Adrenal gland (tissue), 12 donors: ENCODE results near the gene MYO1E. TPM values are rescaled to one million over a fixed set of nuclear protein-coding genes. Genes with fewer than 3 reads are reported as not detected.

Source experiments
- DNase-seq, 7 donors: peaks; one replicate each; pipeline ENCODE4 v3.0.0-alpha.2; 2019 to 2020
- H3K27ac ChIP-seq, 5 donors: fragments of 200-600 bp; sonication (generic) in 4 of 5; 1 replicate in 3 of 5; 2 replicates in 2 of 5; pipeline versions ENCODE4 v1.5.1 to v1.8.0; 2016 to 2020; ENCODE audit warnings: mild to moderate bottlenecking in 1 of 5
- H3K27me3 ChIP-seq: fragments of 200-600 bp; 2 replicates; pipeline ENCODE4 v1.8.0; 2021
- H3K36me3 ChIP-seq, 2 donors: fragments of 200-600 bp; replicated peaks in 1 of 2; 1 replicate in 1 of 2; 2 replicates in 1 of 2; pipeline versions ENCODE4 v1.5.1 to v1.8.0; 2018 to 2022
- H3K4me1 ChIP-seq, 2 donors: fragments of 200-600 bp; replicated peaks in 1 of 2; 1 replicate in 1 of 2; 2 replicates in 1 of 2; pipeline versions ENCODE4 v1.5.1 to v1.8.0; 2018 to 2021
- H3K4me3 ChIP-seq, 4 donors: fragments of 200-600 bp; sonication (generic) in 3 of 4; one replicate each; pipeline ENCODE4 v1.5.1; 2016 to 2018
- H3K9me3 ChIP-seq, 3 donors: fragments of 200-600 bp; sonication (generic) in 1 of 3; replicated peaks in 1 of 3; 1 replicate in 2 of 3; 2 replicates in 1 of 3; pipeline versions ENCODE4 v1.5.1 to v1.8.0; 2016 to 2021
- POLR2A ChIP-seq, 2 donors: fragments of 450-650 bp; IDR thresholded peaks; one replicate each; pipeline ENCODE4 v1.6.1; 2017; ENCODE audit warnings: antibody characterized with exemption in 2 of 2, mild to moderate bottlenecking in 2 of 2, moderate library complexity in 1 of 2
- WGBS, 4 donors: extraction: QIAGEN DNeasy Blood & Tissue Kit in 2 of 4; methylation state at CpG; one replicate each; pipeline versions ENCODE4 v1.1.5 to v1.1.7; 2013 to 2017; 5-methylcytosine and 5-hydroxymethylcytosine counted together
- intact Hi-C, 2 donors: fragments of 100-400 bp; cut with DNase I; formaldehyde crosslinking; loops; one replicate each; pipeline versions ENCODE4 v1.14.1 to v1.15.0; 2022 to 2023
- polyA plus RNA-seq, 3 donors: library from polyadenylated mRNA; stranded (reverse); fragments of 200-250 nt in 2 of 3; fragments of 350-450 nt in 1 of 3; fragmentation: Illumina TruSeq in 1 of 3; extraction: RNeasy Lipid Tissue Mini Kit (QIAGEN cat#74804) in 1 of 3; gene quantifications; one replicate each; pipeline ENCODE4 v1.2.3, GENCODE V29; 2013 to 2014
- total RNA-seq, 9 donors: library from RNA; depleted of rRNA in 4 of 9; stranded (reverse); fragments of >200 nt in 4 of 9; fragments of 120-200 nt in 1 of 9; fragmentation: NEBNext Ultra II Directional in 1 of 9; extraction: Animal tissue kit (Norgen Biotek cat#: 25700) in 1 of 9; gene quantifications; one replicate each; pipeline versions ENCODE4 v1.1.0 to v1.2.4, GENCODE V29; 2013 to 2023
- TF ChIP-seq, protein P1 (sequence below), 6 experiments: fragments of 450-650 bp in 4 of 6; fragments of 200-600 bp in 2 of 6; sonication (generic) in 1 of 6; IDR thresholded peaks; 1 replicate in 5 of 6; 2 replicates in 1 of 6; pipeline versions ENCODE4 v1.5.1 to v1.8.0; 2016 to 2021; ENCODE audit warnings: antibody characterized with exemption in 6 of 6, mild to moderate bottlenecking in 2 of 6, moderate library complexity in 1 of 6
- donor health status: healthy with polysubstance abuse.
- donor health status: Bipolar disorder and iron deficiency.
- donor health status: DM: yes; HTN: yes; CAD: no.
- donor health status: DM: no; HTN: no; CAD: no.
- donor health status: DM: no; HTN: no; CAD: no.
- donor health status: DM: yes; HTN: yes; CAD: no.

Gene MYO1E
- total and polyA plus RNA-seq, 12 donors = 11.9 to 50.8 (median 26.0) TPM

DNA sequence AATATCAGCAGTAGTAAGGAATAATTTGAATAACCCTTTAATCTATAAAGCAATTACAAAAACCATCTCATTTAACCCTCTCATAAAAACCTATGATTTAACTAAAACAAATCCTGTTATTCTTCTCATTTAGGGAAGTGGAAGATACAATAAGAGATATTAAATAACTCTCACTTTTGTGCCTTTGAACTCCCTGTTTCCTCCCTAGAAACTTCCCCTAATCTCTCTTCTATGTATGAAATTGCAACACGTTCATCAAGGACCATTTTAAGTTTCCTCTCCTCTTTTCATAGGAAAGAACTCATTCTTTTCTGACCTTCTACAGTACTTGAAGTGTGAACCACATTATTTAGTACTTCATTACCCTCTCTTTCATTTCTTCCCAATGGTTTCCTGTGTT lies 46.5 kb upstream of the MYO1E start:
- 64 to 69% (median 67%) methylated on average over 1 of the region's 1 CpG for WGBS, 4 donors

DNA sequence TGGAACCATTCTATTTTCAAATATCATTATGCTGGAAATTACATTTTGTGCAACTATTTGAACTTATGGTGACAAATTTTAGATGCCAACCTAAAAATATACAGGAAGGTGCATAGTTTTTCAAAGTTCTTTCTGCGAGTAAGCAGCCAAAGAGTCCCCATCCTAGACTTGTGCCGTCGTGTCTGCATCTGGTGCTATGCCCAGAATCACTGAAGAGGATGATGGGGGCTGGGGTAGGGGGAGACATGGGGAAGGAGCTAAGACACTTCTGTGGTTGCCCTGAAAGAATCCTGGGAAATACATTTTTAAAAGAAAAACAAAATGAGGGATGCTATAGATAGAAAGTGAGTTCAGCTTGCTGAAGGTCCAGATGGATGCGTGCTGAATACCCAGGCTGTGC lies 44.1 kb upstream of the MYO1E start:
- H3K27ac ChIP-seq = no peak overlapping the region
- no peak for DNase-seq
- intact Hi-C loops = no loop called here
- no peaks in the 10 kb centered on the region for H3K9me3 ChIP-seq
- WGBS, 4 donors = 61 to 76% (median 69%) methylated on average over 4 of the region's 4 CpGs
- no peak for TF ChIP-seq POLR2A (IDR thresholded peaks at IDR 0.05)
- TF ChIP-seq, protein P1, sequence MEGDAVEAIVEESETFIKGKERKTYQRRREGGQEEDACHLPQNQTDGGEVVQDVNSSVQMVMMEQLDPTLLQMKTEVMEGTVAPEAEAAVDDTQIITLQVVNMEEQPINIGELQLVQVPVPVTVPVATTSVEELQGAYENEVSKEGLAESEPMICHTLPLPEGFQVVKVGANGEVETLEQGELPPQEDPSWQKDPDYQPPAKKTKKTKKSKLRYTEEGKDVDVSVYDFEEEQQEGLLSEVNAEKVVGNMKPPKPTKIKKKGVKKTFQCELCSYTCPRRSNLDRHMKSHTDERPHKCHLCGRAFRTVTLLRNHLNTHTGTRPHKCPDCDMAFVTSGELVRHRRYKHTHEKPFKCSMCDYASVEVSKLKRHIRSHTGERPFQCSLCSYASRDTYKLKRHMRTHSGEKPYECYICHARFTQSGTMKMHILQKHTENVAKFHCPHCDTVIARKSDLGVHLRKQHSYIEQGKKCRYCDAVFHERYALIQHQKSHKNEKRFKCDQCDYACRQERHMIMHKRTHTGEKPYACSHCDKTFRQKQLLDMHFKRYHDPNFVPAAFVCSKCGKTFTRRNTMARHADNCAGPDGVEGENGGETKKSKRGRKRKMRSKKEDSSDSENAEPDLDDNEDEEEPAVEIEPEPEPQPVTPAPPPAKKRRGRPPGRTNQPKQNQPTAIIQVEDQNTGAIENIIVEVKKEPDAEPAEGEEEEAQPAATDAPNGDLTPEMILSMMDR (IDR thresholded peaks at IDR 0.05) = no peak
- no peak overlapping the region for H3K4me3 ChIP-seq
- H3K36me3 ChIP-seq = no peaks in the 10 kb centered on the region
- H3K4me1 ChIP-seq = no peaks in the 10 kb centered on the region
- H3K27me3 ChIP-seq = peaks cover 14% of the 10 kb centered on the region

More for the DNA sequence above, 46.5 kb upstream of the MYO1E start:
- Histone ChIP-seq H3K36me3 (no peaks in the 10 kb centered on the region), H3K27ac (no peak overlapping the region), H3K4me1 (no peaks in the 10 kb centered on the region), H3K4me3 (no peak overlapping the region), H3K27me3 (peaks cover 14% of the 10 kb centered on the region), H3K9me3 (no peaks in the 10 kb centered on the region)
- intact Hi-C loops = no loop called here
- TF ChIP-seq POLR2A (IDR thresholded peaks at IDR 0.05) = no peak
- TF ChIP-seq, protein P1 (IDR thresholded peaks at IDR 0.05) = no peak
- DNase-seq = no peak

DNA sequence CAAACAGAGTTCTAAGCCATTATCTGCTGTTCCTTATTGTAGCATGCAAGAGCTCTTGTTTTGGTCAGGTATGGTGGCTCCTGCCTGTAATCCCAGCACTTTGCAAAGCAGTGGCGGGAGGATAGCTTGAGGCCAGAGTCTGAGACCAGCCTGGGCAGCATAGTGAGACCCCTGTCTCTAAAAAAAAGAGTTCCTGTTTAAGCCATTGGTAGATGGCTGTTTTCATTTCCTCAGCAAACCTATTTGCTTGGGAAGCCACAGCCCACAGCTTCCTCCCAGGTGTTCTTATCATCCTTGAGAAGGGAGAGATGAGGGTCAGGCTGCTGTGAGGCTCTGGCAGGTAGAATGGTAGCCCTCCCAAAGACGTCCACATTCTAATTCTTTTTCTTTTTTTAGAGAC lies 40.9 kb upstream of the MYO1E start:
- intact Hi-C loops = no loop called here
- H3K9me3 ChIP-seq = no peaks in the 10 kb centered on the region
- WGBS, 4 donors = 54 to 60% (median 58%) methylated on average over 2 of the region's 2 CpGs
- DNase-seq = no peak
- no peak overlapping the region for H3K27ac ChIP-seq
- no peaks in the 10 kb centered on the region for H3K4me1 ChIP-seq
- H3K27me3 ChIP-seq = peaks cover 13% of the 10 kb centered on the region
- no peak overlapping the region for H3K4me3 ChIP-seq
- H3K36me3 ChIP-seq = no peaks in the 10 kb centered on the region
- TF ChIP-seq POLR2A (IDR thresholded peaks at IDR 0.05) = no peak
- TF ChIP-seq, protein P1 (IDR thresholded peaks at IDR 0.05) = no peak

DNA sequence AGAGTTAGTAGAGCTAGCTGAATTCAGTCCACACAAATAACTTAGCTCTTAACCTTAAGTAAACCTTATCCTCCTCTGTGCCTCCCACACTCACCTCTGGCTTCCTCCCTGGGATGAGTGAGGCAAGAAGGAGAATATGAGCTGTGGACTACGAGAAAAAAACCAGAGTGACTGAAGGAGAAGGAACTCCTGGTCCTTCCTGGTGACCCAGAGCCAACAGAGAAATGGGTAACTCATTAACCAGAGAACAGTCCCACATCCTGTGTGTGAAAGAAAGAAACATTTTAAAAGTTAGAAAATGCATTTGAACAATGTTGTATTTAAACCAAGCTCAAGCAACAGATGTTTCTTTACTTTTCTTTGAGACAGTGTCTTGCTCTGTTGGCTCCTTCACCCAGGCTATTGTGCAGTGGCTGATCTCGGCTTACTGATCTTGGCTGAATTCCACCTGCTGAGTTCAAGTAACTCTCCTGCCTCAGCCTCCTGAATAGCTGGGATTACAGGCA lies 37.8 kb upstream of the MYO1E start:
- WGBS, 4 donors = 30 to 45% (median 40%) methylated on average over 2 of the region's 2 CpGs
- Histone ChIP-seq H3K27me3 (peaks cover 6% of the 10 kb centered on the region), H3K36me3 (no peaks in the 10 kb centered on the region), H3K4me3 (no peak overlapping the region), H3K4me1 (no peaks in the 10 kb centered on the region), H3K9me3 (no peaks in the 10 kb centered on the region), H3K27ac (no peak overlapping the region)
- intact Hi-C loops = no loop called here
- no peak for TF ChIP-seq POLR2A (IDR thresholded peaks at IDR 0.05)
- TF ChIP-seq, protein P1 (IDR thresholded peaks at IDR 0.05) = no peak
- DNase-seq = no peak
